T-helper 1 cell treated with Interleukin-12 subunit alpha and Interleukin-12 subunit beta and Interleukin-4 antibody, amounts not matched to agents 30 μg/mL and 1 μg/mL, for 36 hours (primary cell): Measurements from ENCODE around the gene PPP1R15B.

ENCODE experiments used
- H3K27ac Mint-ChIP-seq: one replicate; pipeline ENCODE4 v1.8.0; 2021; ENCODE audit warnings: mild to moderate bottlenecking, mixed read lengths
- H3K27me3 Mint-ChIP-seq: one replicate; pipeline ENCODE4 v1.8.0; 2021; ENCODE audit warnings: low read depth, mixed read lengths
- H3K36me3 Mint-ChIP-seq: one replicate; pipeline ENCODE4 v1.8.0; 2021; ENCODE audit warnings: low read depth, mixed read lengths
- H3K4me1 Mint-ChIP-seq: one replicate; pipeline ENCODE4 v1.8.0; 2021; ENCODE audit warnings: low read depth, mixed read lengths
- H3K4me3 Mint-ChIP-seq: one replicate; pipeline ENCODE4 v1.8.0; 2021; ENCODE audit warnings: mild to moderate bottlenecking, moderate library complexity, mixed read lengths
- H3K9me3 Mint-ChIP-seq: one replicate; pipeline ENCODE4 v1.8.0; 2021; ENCODE audit warnings: mixed read lengths

PPP1R15B gene

DNA sequence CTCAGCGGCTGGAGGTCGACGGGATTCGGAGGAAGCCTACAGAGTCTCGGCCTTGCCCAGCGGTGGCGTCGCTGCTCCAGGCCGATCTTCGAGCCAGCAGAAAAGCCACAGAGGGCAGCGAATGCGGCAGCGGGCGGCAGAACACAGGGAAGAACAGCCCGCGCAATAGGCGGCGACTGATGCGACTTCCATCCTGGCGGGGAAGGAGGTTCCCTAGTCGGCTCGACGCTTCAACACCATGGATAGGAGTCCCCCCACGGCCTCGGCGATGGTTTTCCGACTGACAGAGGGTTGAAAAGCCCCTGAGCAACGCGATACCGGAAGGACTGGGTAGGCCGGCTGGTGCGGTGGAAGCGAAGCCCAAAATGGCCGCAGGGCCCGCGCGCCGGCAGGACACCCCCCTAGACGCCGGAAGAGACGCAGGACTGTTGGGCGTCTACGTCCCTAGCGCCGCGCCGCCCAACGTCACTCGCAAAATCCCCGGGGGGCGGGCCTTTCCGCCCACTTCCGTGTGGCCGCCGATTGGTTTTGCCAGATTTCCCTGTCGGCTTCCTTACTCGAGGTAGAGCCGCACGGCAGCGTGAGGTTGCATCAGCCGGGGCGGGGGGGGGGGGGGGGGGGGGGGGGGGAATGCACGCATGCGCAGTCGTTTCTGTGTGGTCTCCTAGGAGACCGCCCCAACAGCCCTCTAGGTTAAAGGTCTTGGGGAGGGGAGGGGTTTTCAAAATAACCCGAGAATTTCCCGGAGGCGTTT, at the start of gene PPP1R15B:
Gene PPP1R15B (minus strand): TSS at position 367 of the 754 bp plus-strand sequence. CDS start 406 bp downstream, outside the sequence.
- H3K36me3 Mint-ChIP-seq = peaks cover 46% of the 10 kb centered on the region
- peak within 1 kb of the TSS; percentile 100 for H3K27ac Mint-ChIP-seq
- H3K9me3 Mint-ChIP-seq = no peaks in the 10 kb centered on the region
- H3K27me3 Mint-ChIP-seq = no peaks in the 10 kb centered on the region
- H3K4me3 Mint-ChIP-seq = peak within 1 kb of the TSS; percentile 99
- peaks cover 12% of the 10 kb centered on the region for H3K4me1 Mint-ChIP-seq

DNA sequence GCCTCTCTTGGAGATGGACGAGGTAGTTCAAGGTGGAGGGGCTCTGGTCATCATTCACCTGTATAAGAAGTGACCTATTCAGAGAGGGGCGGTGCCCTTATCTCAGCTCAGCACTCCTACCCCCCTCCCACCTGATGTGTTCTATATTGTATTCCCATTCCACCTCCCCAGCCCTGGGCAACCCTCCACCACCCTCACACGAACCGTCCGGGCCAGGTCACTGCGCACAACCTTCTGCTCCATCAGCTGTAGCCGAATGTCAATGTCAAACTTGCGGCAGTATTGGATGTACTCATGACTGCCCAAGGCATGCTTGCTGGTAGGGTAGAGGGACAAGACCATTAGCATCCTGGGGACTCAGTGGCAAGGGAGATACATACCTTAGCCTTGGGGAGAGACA, 48.7 kb upstream of the PPP1R15B start:
- Mint-ChIP-seq H3K36me3 (peaks cover 32% of the 10 kb centered on the region), H3K27me3 (no peaks in the 10 kb centered on the region), H3K9me3 (no peaks in the 10 kb centered on the region), H3K4me3 (no peak overlapping the region), H3K27ac (peak overlapping the region; percentile 50), H3K4me1 (peaks cover 51% of the 10 kb centered on the region)

DNA sequence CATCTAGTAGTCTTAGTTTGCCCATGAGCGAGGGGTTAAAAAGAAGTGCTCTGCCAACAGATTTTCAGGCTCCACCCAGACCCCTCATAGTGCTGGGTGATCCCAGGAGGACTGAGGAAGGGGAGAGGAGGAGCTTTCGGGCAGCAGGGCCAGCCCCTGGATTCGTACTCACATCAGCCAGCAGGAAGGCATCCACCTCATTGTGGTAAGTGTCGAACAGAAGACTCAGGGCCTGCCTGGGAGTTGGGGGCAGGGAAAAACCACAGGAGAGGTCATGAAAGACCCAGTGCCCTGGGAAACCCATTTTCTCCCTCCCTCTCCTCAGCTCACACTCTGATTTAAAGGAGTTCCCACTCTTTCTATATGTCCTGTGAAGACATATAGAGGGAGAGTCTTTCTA, 48.1 kb upstream of the PPP1R15B start:
- Mint-ChIP-seq H3K4me3 (no peak overlapping the region), H3K27ac (no peak overlapping the region), H3K27me3 (no peaks in the 10 kb centered on the region), H3K4me1 (peaks cover 45% of the 10 kb centered on the region), H3K36me3 (peaks cover 33% of the 10 kb centered on the region), H3K9me3 (no peaks in the 10 kb centered on the region)

GRCh38 chr1:204457666-204458065, 46.0 kb upstream of the PPP1R15B start:
- Mint-ChIP-seq H3K4me3 (no peak overlapping the region), H3K27ac (peak overlapping the region; percentile 22), H3K36me3 (peaks cover 32% of the 10 kb centered on the region), H3K9me3 (no peaks in the 10 kb centered on the region), H3K27me3 (no peaks in the 10 kb centered on the region), H3K4me1 (peaks cover 36% of the 10 kb centered on the region)

GRCh38 chr1:204456826-204457442, 45.3 kb upstream of the PPP1R15B start:
- Mint-ChIP-seq H3K36me3 (peaks cover 32% of the 10 kb centered on the region), H3K4me1 (peaks cover 31% of the 10 kb centered on the region), H3K4me3 (no peak overlapping the region), H3K27me3 (no peaks in the 10 kb centered on the region), H3K9me3 (no peaks in the 10 kb centered on the region), H3K27ac (no peak overlapping the region)

- Mint-ChIP-seq H3K4me3 (no peak overlapping the region), H3K27ac (no peak overlapping the region), H3K9me3 (no peaks in the 10 kb centered on the region), H3K4me1 (peaks cover 27% of the 10 kb centered on the region), H3K36me3 (peaks cover 36% of the 10 kb centered on the region), H3K27me3 (no peaks in the 10 kb centered on the region)
Measured at GRCh38 chr1:204455831-204456145, 44.2 kb upstream of the PPP1R15B start.

DNA sequence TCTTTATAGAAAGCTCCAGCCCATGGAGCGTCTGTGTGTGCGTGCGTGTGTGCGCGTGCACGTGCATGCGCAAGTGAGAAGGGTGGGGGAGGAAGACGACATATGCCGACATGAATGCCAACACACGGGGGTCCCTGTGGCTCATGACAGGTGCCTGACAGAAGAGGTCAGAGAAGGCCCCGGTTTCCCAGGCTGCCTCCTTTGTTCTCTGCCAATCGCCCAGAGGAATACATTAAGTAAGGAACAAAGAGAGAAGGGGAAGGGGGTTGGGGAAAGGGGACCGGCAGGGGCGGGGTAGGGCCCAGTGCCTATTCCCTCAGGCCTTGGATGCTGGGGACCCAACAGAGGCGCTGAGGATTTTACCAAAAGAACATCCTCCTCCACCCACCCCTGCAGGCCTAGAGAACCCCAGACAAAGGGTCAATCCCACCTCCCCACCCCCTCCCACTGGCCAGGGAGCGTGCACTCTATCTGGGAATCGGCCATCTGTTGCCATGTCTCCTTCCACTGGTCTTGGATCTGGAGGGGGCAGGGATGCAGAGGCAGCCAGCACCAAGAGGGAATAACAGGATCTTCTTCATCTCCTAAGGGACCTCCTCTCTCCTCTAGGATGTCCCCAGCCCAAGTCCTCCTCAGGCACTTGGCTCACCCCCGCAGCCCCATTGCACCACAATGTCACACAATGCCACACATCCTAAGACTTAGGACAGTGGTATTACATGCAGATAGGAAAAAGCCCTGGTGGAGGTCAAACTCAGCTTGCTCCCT, 43.6 kb upstream of the PPP1R15B start:
- Mint-ChIP-seq H3K27ac (peak overlapping the region; percentile 36), H3K4me1 (peaks cover 26% of the 10 kb centered on the region), H3K4me3 (no peak overlapping the region), H3K36me3 (peaks cover 32% of the 10 kb centered on the region), H3K9me3 (no peaks in the 10 kb centered on the region), H3K27me3 (no peaks in the 10 kb centered on the region)

DNA sequence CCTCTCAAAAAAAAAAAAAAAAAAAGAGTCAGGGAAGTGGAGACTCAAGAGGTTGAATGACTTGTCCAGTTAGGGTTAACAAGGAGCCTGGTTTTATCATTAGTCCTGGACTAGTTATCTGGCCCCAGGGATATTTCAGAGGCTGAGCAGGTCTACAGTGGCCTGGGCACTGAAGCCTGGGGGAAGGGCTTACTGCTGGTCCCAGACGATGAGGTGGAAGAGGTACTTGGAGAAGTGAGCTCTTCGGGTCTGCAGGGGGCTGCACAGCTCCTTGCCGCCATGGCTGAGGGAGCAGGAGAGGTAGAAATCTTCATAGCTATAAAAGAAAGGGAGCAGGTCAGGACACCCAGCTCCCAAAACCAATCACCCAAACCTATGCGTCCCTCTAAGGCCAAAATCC, 42.9 kb upstream of the PPP1R15B start:
- no peak overlapping the region for H3K4me3 Mint-ChIP-seq
- H3K27ac Mint-ChIP-seq = peak overlapping the region; percentile 31
- peaks cover 25% of the 10 kb centered on the region for H3K36me3 Mint-ChIP-seq
- H3K4me1 Mint-ChIP-seq = peaks cover 26% of the 10 kb centered on the region
- no peaks in the 10 kb centered on the region for H3K9me3 Mint-ChIP-seq
- no peaks in the 10 kb centered on the region for H3K27me3 Mint-ChIP-seq

DNA sequence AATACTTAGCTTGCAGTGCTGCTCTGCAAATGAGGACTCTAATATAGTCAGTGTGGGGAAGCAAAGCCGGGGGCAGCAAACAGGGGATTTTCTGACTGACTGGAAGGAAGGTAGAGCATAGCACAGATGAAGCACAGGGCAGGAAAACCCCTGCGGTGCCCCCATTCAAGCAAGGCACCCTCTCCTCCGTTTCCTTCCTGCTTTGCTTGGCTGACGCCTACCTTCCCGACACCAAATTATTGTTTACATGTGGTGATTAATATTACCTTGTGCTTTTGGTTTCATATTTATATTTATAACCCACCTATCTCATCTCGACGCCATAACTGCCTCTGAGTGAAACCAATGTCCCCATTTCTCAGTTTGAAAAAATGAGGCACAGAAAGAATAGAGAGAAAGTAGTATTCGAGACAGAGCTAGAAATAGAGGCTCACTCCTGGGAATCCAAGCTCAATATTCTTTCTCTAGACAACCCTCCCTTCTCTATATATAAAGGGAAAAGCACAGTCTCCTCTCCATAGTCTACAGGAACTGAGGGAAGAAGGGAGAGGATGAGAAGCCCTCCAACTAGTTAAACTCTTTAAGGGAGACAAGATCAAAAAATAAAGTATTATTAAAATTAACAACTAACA, 41.6 kb upstream of the PPP1R15B start:
- Mint-ChIP-seq H3K27ac (peak overlapping the region; percentile 93), H3K36me3 (peaks cover 20% of the 10 kb centered on the region), H3K4me1 (peaks cover 35% of the 10 kb centered on the region), H3K27me3 (no peaks in the 10 kb centered on the region), H3K9me3 (no peaks in the 10 kb centered on the region), H3K4me3 (peak overlapping the region; percentile 65)

DNA sequence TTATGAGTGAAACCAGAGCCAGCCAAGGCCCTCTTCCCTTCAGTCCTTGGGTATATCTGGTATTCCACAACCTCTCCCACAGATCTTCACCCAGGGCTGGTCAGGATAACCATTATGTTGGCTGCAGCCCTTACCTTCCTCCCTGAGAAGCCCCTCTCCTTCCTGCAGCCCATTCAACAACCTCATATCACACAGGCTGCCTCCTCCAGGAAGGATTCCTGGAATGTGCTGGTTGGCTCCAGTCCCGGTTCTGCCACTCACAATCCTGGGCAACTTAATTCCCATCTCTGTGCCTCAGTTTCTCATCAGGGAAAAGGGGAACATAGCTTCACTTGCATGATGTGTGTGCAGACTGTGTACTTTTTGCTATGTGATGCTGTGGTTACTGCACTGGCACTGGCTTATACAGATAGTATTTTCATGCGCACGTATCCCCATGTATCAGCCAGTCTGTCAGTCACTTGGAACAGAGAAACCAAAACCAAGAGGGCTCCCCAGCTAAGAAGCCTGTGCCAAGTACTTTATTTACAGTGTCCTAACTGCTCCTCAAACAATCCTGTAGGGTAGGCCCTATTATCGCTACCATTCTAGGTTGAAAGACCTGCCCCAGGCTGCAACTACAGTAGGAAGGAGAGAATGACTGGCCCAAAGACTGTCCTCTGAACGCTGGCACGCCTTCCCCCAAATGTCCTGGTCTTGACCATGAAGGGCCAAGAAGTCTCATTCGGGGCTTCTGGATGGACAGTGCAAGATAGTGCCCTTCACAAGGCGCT, 39.9 kb upstream of the PPP1R15B start:
- H3K36me3 Mint-ChIP-seq = peaks cover 18% of the 10 kb centered on the region
- H3K4me3 Mint-ChIP-seq = no peak overlapping the region
- no peaks in the 10 kb centered on the region for H3K9me3 Mint-ChIP-seq
- H3K27ac Mint-ChIP-seq = peak overlapping the region; percentile 67
- no peaks in the 10 kb centered on the region for H3K27me3 Mint-ChIP-seq
- peaks cover 38% of the 10 kb centered on the region for H3K4me1 Mint-ChIP-seq

DNA sequence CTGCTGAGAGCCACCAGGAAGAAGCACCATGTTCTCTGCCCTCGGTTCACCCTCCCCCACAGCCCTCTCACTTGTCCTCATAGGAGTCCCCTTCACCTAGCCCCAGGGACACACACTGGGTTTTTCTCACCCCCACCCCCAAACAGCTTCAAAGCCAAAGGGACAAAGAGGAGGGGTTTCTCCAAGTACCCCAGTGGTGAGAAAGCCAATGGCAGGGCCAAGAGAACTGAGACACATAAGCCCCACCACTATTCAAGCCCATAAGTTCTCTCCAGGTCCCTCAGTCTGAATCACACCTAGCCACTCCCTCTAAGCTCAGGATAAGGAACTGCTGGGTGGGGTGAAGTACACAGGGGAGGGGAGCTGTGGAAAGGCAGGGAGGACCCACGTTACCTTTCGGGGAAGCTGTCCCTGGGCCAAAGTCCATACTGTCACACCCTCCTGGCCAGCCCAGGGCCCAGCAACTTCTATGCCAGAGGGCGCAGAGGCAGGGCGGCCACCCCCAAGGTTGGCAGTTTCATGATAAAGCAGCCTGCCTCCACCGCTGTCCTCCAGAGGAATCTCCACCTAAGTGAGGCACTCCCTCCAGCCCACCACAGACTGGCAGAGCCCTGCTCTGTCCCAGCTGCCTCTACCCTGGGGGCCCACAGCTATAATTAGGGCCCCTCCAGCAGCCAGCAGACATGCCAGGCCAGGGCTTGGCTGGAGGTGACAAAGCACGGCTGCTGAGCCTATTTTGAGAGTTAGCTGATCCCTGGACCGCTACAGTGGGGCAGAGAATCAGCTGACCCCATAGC, 39.0 kb upstream of the PPP1R15B start:
- Mint-ChIP-seq H3K9me3 (no peaks in the 10 kb centered on the region), H3K27me3 (no peaks in the 10 kb centered on the region), H3K36me3 (peaks cover 23% of the 10 kb centered on the region), H3K4me1 (peaks cover 44% of the 10 kb centered on the region), H3K27ac (peak overlapping the region; percentile 46), H3K4me3 (no peak overlapping the region)

GRCh38 chr1:204449678-204450280, 38.2 kb upstream of the PPP1R15B start:
- Mint-ChIP-seq H3K36me3 (peaks cover 25% of the 10 kb centered on the region), H3K27ac (no peak overlapping the region), H3K4me3 (no peak overlapping the region), H3K27me3 (no peaks in the 10 kb centered on the region), H3K4me1 (peaks cover 44% of the 10 kb centered on the region), H3K9me3 (no peaks in the 10 kb centered on the region)

GRCh38 chr1:204448991-204449677, 37.5 kb upstream of the PPP1R15B start:
- H3K36me3 Mint-ChIP-seq = peaks cover 31% of the 10 kb centered on the region
- peaks cover 50% of the 10 kb centered on the region for H3K4me1 Mint-ChIP-seq
- H3K27me3 Mint-ChIP-seq = no peaks in the 10 kb centered on the region
- H3K9me3 Mint-ChIP-seq = no peaks in the 10 kb centered on the region
- no peak overlapping the region for H3K4me3 Mint-ChIP-seq
- H3K27ac Mint-ChIP-seq = peak overlapping the region; percentile 31
